GM20000 (cell line): Measurements from ENCODE around the gene CDIPT.

Experiments
- DNase-seq: peaks from one replicate; pipeline ENCODE4 v3.0.0; 2012; ENCODE audit warnings: low spot score
- CTCF ChIP-seq: IDR thresholded peaks from 2 replicates; pipeline ENCODE4 v1.5.1; 2012; ENCODE audit warnings: mild to moderate bottlenecking, control low read depth; ENCODE audit errors: extremely low read depth, missing control alignments

CDIPT gene

GRCh38 chr16:29906520-29907244 lies 43.7 kb upstream of the CDIPT start:
- TF ChIP-seq CTCF = no peak

GRCh38 chr16:29905668-29906067 lies 42.6 kb upstream of the CDIPT start:
- no peak for TF ChIP-seq CTCF
- no peak for DNase-seq

More at GRCh38 chr16:29906520-29907244, 43.7 kb upstream of the CDIPT start:
- no peak for DNase-seq

GRCh38 chr16:29904947-29905346 lies 41.9 kb upstream of the CDIPT start:
- no peak for TF ChIP-seq CTCF
- DNase-seq = no peak

- no peak for TF ChIP-seq CTCF
- no peak for DNase-seq
Measured at GRCh38 chr16:29903590-29903989, 40.6 kb upstream of the CDIPT start.

- no peak for TF ChIP-seq CTCF
- no peak for DNase-seq
Measured at GRCh38 chr16:29901607-29901945, 38.5 kb upstream of the CDIPT start.

GRCh38 chr16:29900888-29901606 lies 38.0 kb upstream of the CDIPT start:
- TF ChIP-seq CTCF = no peak
- no peak for DNase-seq

- TF ChIP-seq CTCF = no peak
- DNase-seq = peak; percentile 94
Measured at GRCh38 chr16:29900102-29900887, 37.3 kb upstream of the CDIPT start, which contains the start of gene ASPHD1. Gene ASPHD1 (plus strand): TSS chr16:29900488. CDS start chr16:29900972, 484 bp downstream.
